ENCODE data around the gene CYP4B1.
"Not testable (repeated sequence)": the region's sequence is repeated elsewhere in the genome, so short reads cannot be mapped to it uniquely, and the experiment has no call there.

CYP4B1 gene

DNA sequence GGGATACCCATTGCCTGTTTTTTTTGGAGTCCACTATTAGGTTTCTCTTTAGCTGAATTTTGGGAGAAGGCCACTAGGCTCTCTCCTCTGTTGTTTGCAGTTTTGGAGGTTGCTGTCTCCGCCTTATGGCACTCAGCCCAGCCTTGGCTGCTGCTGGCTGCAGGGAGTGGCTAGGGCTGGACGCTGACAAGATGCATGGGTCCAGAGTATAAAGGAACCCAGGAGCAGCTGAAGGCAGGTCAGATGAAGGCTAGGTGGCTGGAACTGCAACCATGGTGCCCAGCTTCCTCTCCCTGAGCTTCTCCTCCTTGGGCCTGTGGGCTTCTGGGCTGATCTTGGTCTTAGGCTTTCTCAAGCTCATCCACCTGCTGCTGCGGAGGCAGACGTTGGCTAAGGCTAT is at the start of gene CYP4B1:
TSS of gene CYP4B1 (plus strand) at position 237 of the 400 bp plus-strand sequence. CDS start at position 273, 36 bp downstream.
- DNase-seq: no peak

DNA sequence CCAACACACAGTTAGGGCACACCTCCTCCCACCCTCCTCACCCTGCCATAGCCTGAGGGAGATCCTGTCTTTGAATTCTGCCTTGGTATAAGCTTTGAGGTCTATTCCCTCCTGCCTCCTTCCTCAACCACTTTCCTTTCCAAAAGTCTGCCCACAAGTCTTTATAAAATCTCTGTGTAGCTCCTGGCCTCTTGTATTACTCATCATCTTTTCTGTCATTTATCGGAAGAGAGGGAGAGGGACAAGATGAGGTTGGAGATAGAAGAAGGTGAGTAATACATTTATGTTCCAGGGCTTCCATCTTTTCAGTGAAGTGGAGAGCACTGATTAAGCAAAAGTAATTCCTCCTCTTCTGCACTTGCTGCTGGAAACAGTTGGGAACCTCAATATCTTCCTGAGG is 49.4 kb upstream of the CYP4B1 start:
- no peak for DNase-seq

DNA sequence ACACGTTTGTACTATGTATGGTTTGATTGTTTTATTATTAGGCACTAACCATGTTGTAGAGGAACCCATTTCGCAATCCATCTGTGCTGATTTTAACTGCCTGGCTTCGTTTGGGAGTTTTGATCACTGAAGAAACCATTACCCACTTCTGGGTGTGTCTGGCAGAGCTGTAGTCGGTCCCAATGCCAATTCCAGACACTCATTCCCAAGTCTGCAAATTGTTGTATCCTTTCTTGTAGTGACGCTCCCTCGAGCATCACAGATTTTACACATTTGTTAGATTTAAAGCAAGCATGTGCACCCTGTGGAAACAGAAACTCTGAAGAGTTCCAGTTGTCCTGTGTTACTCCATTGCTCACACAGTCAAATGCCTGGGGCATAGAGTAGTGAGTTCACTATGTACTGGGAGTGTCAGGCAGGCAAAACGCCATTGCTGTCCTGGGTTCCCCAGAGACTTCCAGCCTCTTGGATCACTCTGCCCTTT is 48.9 kb upstream of the CYP4B1 start:
- no peak for DNase-seq

GRCh38 chr1:46753985-46754384 is 44.9 kb upstream of the CYP4B1 start:
- DNase-seq: no peak

DNA sequence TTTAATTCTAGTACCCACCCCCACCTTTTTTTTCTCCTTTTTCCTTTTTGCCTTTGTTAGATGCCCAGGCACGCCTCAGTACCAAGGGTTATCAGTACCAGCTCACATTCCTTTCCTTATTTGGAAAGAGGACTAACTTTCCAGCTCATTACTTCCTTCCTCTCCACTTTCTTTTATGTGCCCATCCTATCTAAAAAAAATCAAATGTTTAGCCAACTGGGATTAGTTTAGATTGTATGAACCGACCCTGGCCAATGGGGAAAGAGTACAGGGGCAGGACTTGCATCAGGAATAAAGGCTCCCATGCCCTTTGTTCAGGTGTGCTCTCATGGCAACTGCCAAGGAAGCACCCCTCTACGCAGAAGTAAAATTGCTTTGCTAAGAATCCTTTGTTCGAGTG is 44.1 kb upstream of the CYP4B1 start:
- DNase-seq: not testable (repeated sequence)

DNA sequence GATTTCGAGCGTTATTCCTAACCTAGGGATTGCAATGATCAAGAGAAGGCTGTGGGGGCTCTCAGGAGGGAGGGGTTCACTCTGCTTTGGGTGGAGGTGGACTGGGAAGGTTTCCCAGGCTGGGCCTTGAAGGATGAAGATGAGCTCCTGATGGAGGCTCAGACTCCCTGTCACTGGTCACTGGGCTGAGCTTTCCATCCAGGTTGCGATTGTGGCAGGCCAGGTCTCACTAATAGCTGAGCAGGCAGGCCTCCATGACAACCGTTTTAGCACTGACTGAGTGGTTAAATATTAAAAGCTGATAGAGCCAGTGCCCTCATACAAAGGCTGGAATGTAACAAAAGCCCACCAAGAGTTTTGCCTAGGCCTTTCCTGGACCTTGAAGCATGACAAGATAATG is 43.7 kb upstream of the CYP4B1 start:
- no peak for DNase-seq

DNA sequence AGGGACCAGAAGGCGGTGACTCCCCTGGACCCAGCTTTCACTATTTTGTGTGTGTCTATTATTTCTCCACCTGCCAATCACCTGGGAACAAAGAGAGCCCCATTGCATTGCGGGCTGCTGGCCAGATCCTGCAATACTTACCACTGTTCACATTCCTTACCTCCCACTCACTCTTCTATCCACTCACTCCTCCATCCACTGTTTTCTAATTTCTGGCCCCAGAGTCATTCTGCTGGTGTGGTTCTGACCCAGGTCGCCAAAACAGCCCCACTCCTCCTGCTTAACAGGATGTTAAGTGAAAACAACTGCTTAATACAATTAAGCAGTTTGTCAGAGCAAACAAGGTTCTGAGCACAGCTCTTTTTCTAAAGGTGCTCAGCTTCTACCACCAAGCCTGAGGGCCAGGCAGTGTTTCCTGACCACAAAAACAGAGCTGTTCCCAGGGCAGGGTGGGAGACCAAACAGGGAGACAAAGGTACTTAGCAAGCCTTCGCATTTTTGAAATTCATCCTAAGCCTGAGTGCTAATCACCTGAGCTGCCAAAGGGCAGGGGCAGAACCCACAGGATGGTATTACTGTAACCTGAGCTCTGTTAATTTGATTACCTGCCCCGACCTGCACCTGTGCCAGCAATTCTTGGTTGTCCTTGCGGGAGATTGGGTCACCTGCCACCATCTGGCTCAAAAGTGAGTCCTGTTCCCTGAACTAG is 41.4 kb upstream of the CYP4B1 start:
- DNase-seq: no peak

- no peak for DNase-seq
Measured at GRCh38 chr1:46757956-46758528, 40.8 kb upstream of the CYP4B1 start.

DNA sequence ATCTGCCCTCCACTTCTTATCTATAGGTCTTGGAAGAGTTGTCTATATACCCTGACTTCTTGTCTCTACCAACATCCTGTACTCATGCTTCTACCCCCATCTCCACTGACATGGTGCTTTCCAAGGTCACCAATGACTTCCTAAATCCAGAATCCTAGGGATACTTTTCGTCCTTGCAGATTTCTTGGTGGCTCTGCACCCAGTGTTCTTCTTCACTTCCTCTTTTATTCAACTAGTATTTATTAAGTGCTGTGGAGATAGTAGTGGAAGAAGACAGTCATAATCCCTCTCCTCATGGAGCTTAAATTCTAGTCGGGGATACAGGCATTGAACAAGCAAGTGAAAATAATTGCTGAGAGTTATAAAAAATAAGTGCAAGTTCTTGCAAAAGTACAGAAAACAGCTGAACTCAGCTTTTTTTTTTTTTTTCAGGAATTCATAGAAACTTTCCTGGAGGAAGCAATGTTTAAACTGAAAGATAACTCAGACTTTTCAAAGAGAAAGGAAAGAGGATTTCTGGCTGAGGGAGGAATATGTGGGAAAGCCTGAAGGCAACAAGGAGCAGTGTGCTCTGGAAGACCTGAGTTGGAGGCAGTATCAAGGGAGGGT is 38.2 kb upstream of the CYP4B1 start:
- no peak for DNase-seq

DNA sequence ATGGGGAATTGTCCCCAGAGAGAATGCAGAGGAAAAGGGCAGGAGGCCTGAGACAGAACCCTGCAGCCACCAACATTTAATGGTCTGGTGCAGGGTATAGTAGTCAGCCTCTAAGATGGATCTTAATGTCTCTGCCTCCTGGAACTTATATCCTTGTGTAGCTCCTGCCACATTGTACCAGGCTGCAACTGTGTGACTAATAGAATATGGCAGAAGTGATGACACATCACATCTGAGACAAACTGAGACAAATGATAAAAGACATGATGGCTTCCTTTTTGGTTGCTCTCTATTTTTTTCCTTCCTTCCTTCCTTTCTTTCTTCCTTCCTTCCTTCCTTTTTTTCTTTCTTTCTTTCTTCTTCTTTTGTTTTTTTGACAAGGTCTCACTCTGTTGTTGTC is 37.1 kb upstream of the CYP4B1 start:
- DNase-seq: no peak

- no peak for DNase-seq
Measured at GRCh38 chr1:46764402-46764801, 34.4 kb upstream of the CYP4B1 start.

- no peak for DNase-seq
Measured at GRCh38 chr1:46767649-46768282, 31.1 kb upstream of the CYP4B1 start.

DNA sequence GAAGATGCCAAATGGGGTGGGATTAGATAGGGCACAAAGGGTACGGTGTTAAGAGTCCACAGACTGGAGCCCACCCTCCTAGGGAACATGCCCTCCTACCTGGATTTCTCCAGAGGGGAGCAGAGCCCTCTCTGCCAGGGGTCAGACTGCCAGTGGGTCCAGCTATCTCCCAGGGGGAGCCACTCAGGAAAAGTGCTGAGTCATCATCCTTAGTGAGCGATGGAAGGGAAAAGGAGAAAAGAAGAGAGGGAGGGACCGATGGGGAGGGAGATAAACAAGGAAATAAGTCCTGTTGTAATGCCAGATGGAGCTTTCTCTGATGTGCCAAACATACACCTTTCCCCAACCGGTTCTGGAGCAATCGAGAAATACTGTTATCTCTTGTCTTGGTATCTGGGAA is 30.4 kb upstream of the CYP4B1 start:
- no peak for DNase-seq

- no peak for DNase-seq
Measured at GRCh38 chr1:46769028-46769740, 29.7 kb upstream of the CYP4B1 start.

DNA sequence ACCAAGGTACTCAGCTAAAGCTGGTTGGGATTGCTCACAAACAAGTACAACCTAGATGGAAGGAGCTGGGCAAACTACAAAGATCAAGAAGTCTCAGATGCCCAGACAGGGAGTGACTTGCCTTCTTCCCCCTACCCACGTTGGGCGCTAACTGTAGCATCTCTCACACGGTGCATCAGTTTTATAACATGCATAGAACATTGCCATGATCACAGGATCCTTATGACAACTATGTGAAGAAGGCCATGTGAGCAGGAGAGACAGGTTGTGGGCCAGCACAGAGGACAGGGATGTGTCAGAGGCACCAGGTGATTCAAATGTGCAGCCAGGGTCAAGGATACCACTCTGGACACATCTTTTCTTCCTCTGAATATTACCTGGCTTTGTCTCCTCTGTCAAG is 28.3 kb upstream of the CYP4B1 start:
- no peak for DNase-seq

- peak; percentile 23 for DNase-seq
Measured at GRCh38 chr1:46772571-46772970, 26.3 kb upstream of the CYP4B1 start.

- DNase-seq: no peak
Measured at GRCh38 chr1:46774297-46774696, 24.5 kb upstream of the CYP4B1 start.

DNA sequence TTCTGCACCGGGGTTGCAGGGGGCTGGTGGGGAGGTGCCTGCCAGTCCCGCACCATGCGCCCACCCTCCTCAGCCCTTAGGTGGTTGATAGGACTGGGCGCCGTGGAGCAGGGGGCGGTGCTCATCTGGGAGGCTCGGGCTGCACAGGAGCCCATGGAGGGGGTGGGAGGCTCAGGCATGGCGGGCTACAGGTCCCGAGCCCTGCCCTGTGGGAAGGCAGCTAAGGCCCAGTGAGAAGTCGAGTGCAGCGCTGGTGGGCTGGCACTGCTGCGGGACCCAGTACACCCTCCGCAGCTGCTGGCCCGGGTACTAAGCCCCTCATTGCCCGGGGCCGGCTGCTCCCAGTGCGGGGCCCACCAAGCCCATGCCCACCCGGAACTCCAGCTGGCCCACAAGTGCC is 20.4 kb upstream of the CYP4B1 start:
- not testable (repeated sequence) for DNase-seq

DNA sequence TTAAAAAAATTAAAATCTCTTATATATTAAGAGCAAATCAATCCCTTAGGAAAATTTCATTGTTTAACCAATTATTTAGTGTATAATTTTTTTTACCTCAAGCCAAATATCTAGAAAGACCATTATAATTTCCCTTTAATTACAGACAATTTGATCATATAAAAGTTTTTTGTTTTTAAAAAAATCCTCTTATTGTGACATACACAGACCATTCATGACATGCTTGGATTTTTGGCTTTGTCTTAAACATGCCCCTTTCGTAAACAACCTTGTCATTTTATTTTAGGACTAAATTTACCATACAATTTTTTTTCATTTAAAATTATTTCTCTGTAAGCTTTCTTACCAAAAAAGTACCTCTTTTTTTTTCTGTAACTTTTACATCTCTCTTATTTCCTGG is 14.2 kb upstream of the CYP4B1 start:
- no peak for DNase-seq

DNA sequence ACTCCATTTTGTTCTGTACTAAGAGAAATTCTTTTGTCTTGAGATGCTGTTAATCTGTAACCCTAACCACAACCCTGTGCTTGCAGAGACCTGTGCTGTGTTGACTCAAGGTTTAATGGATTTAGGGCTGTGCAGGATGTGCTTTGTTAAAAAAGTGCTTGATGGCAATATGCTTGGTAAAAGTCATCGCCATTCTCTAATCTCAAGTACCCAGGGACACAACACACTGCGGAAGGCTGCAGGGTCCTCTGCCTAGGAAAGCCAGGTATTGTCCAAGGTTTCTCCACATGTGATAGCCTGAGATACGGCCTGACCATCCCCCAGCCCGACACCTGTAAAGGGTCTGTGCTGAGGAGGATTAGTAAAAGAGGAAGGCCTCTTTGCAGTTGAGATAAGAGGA is 10.2 kb upstream of the CYP4B1 start:
- DNase-seq: not testable (repeated sequence)

DNA sequence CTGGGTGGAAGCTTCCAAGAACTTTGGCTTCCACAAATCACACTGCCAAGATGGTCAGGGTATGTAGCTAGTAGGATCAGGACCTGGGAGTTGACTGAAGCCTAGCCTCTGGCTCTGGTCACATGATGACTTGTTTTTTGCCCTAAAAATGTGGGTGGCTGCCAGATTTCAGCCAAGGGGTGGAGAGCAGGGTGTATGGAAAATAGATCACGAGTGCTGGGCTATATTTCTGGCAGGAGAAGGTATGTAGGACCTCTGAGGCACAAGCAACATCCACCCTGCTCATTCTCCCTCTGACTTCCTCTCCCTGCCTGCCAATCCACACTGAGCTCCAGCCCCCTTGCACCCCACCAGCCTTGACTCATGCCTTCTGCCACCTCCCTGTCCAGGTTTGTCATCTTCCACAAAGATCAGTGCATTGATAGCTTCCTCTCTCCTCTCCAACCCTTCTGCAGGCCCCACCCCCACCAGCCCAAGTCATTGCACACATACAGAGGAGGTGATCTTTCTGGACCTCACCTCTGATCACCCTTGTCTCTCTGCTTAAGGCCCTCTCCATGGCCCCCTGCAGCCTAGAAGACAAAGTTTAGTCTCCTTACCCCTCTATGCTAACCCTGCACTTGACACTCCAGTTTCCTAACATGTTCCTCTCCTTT is 8.3 kb upstream of the CYP4B1 start:
- no peak for DNase-seq

DNA sequence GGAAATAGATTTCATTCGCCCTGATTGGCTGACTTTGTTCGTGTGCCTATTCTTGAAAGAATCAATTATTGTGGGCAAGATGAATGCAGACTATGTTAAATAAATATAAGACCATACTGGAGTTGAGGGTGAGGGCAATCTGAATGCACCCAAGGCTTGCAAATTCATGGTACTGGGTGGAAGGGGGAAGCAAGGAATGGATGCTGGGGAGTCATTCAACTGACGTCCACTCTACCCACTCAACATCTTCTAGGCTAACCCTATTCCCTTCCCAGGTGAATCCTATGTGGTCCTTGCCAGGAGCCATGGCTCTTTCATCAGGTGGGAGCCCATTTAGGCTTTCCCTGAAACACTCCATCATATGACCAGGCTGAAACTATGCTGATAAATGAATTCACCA is 5.7 kb upstream of the CYP4B1 start:
- DNase-seq: no peak
